ENCODE measurements around the gene POU4F3.

DNA sequence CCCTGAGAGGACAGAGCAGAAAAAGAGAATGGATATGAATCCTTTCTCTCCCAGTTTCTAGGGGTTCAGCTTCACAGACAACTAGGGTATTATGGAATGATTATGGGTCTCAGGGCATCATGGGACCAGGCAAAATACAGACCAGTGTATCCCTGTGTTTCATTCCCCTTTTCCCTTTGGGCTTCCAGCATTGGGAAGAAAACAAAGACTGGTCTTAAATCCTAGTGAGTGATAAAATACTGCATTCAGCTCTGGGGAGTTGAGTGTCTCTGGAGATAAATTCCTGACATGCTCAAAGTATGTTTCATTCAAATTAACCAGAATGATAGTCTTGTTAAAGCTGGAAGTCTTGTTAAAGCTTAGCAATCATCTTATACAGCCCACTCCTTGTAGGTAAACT lies 2.4 kb upstream of the POU4F3 start:
- TF ChIP-seq CTCF (IDR thresholded peaks at IDR 0.05), result no peak
- TF ChIP-seq POLR2A (IDR thresholded peaks at IDR 0.05), result no peak
- TF ChIP-seq POLR2AphosphoS5 (IDR thresholded peaks at IDR 0.05), result no peak
